ENCODE results near the gene BSG. TPM values are rescaled to one million over a fixed set of nuclear protein-coding genes. Genes with fewer than 3 reads are reported as not detected.

Gene BSG
- total and polyA plus RNA-seq, 9 of the 15 experiments (the other 6 are each of a cell fraction or from before 2014, with no cell fraction given), result 4.6 to 495 (median 187) TPM

- CTCF ChIA-PET (ENCODE audit: low intra/inter-chr PET ratio), result no interaction called here
- Histone ChIP-seq H3K9me3 (replicated peaks; ENCODE audit: control insufficient read depth, insufficient read depth, low read depth, low read length) (no peaks in the 10 kb centered on the region), H3K4me2 (ENCODE audit: insufficient read depth, low read length) (no peak overlapping the region), H2AFZ (ENCODE audit: low read depth, low read length) (no peak overlapping the region), H3K36me3 (ENCODE audit: control insufficient read depth, insufficient read depth, low read length) (peaks cover 60% of the 10 kb centered on the region; the same call in 2 of the 3 replicates), H3K4me1 (replicated peaks in 1 of 2; ENCODE audit: control insufficient read depth in 2 of 2, insufficient read depth in 2 of 2, low read length in 2 of 2) (peaks cover 28 to 89% of the 10 kb centered on the region in 2 experiments), H3K79me2 (ENCODE audit: control insufficient read depth, insufficient read depth, low read length) (peaks cover 81% of the 10 kb centered on the region), H3K27ac (ENCODE audit: extremely low read depth, low read depth, low read length) (no peak overlapping the region; the same call in 2 of the 3 replicates), H3K9ac (ENCODE audit: insufficient read depth in 1 of 2, low read depth in 2 of 2, low read length in 2 of 2) (peak overlapping the region in 1 of 2 experiments; percentile 83; a peak in 2 of 4 replicates), H3K4me3 (no peak overlapping the region), H4K20me1 (replicated peaks; ENCODE audit: control insufficient read depth, insufficient read depth, low read length) (peaks cover 72% of the 10 kb centered on the region), H3K27me3 (ENCODE audit: control insufficient read depth in 2 of 2, insufficient read depth in 2 of 2, low read length in 2 of 2) (no peaks in the 10 kb centered on the region), H3K9me1 (ENCODE audit: control insufficient read depth, insufficient read depth, low read length) (peaks cover 15% of the 10 kb centered on the region)
- POLR2A ChIA-PET, result interaction anchor here (0.6 to 0.8 kb wide), 2 partner anchors 31 to 227 kb away, joined by 4 to 5 read pairs; no protein-coding TSS in a partner anchor
- intact Hi-C loops (cut with micrococcal nuclease) (no loop called here), in situ Hi-C loops (cut with MboI) (no loop called here)
- ATAC-seq (no peak), DNase-seq (ENCODE audit: extremely low read depth in 1 of 4, low spot score in 3 of 4) (no peak), FAIRE-seq (no peak)
- TF ChIP-seq RBM22 (IDR thresholded peaks at IDR 0.05; ENCODE audit: low read depth, low read length, poor library complexity, severe bottlenecking) (peak; percentile 25), TEAD1 (CRISPR knock-in tag; IDR thresholded peaks at IDR 0.05) (no peak), ZBTB33 (CRISPR knock-in tag; IDR thresholded peaks at IDR 0.05) (peak; percentile 84), POLR2AphosphoS5 (IDR thresholded peaks at IDR 0.05; ENCODE audit: control insufficient read depth, insufficient read depth, low read depth, low read length) (0 out of 2 replicates have a peak, but pooled peaks have one; percentile 11)
- 79% methylated on average over 21 of the region's 28 CpGs for WGBS (ENCODE audit: insufficient coverage, low coverage, missing lambda C conversion rate)
- no TSS peak for BruUV-seq (replicated peaks)
These were observed 4.5 kb downstream of the BSG start for GRCh38 chr19:576768-577438.
